SK-N-SH (cell line): Measurements from ENCODE around the gene MEIS2. TPM values are rescaled to one million over a fixed set of nuclear protein-coding genes. Genes with fewer than 3 reads are reported as not detected.

Experiments
- CTCF ChIA-PET: fragments of 300-600, 350-600 bp; formaldehyde crosslinking; extraction: SDS; loops from one replicate; lab custom pipeline; 2021; lab: Yijun Ruan, JAX
- POLR2A ChIA-PET: fragments of 350-600 bp; sonication (Branson Sonifier 250); formaldehyde crosslinking; extraction: SDS; loops from one replicate; lab custom pipeline; 2020; ENCODE audit warnings: antibody characterized with exemption, inconsistent platforms; lab: Yijun Ruan, JAX
- DNase-seq: peaks from one replicate; pipeline ENCODE4 v3.0.0; 2012
- H2AFZ ChIP-seq: fragments of 200-600 bp; sonication (generic); 2 replicates; pipeline ENCODE4 v1.8.1; 2016; ENCODE audit warnings: antibody characterized with exemption, mild to moderate bottlenecking, low read depth
- H3F3A ChIP-seq: fragments of 200-600 bp; sonication (generic); replicated peaks from 2 replicates; pipeline ENCODE3; 2016; ENCODE audit warnings: antibody characterized with exemption, mild to moderate bottlenecking; ENCODE audit not compliant: insufficient read depth
- H3K27ac ChIP-seq, 2 experiments: fragments of 200-500 bp in 1 of 2; fragments of 200-600 bp in 1 of 2; sonication (Bioruptor generic) in 1 of 2; sonication (generic), shearing (Covaris generic) in 1 of 2; 2 replicates each; pipeline versions ENCODE4 v1.5.1 to v1.6.1; 2014 to 2016; ENCODE audit warnings: low read depth in 2 of 2, inconsistent platforms in 1 of 2, low read length in 1 of 2, mild to moderate bottlenecking in 1 of 2, mixed read lengths in 1 of 2
- H3K27me3 ChIP-seq: fragments of 200-600 bp; sonication (generic), shearing (Covaris generic); 2 replicates; pipeline ENCODE4 v1.6.1; 2016; ENCODE audit warnings: mixed run types; ENCODE audit not compliant: insufficient read depth
- H3K36me3 ChIP-seq, 2 experiments: fragments of 200-500 bp in 1 of 2; fragments of 200-600 bp in 1 of 2; sonication (Bioruptor generic) in 1 of 2; sonication (generic) in 1 of 2; replicated peaks in 1 of 2; 2 replicates each; pipeline versions ENCODE3 to v1.5.1; 2014 to 2016; ENCODE audit warnings: low read length in 1 of 2, mild to moderate bottlenecking in 1 of 2; ENCODE audit not compliant: insufficient read depth in 2 of 2, control insufficient read depth in 1 of 2
- H3K4me1 ChIP-seq, 2 experiments: fragments of 200-500 bp in 1 of 2; fragments of 200-600 bp in 1 of 2; sonication (Bioruptor generic) in 1 of 2; sonication (generic), shearing (Covaris generic) in 1 of 2; 2 replicates each; pipeline versions ENCODE4 v1.5.1 to v1.6.1; 2014 to 2016; ENCODE audit warnings: low read depth in 1 of 2, low read length in 1 of 2, mixed run types in 1 of 2; ENCODE audit not compliant: insufficient read depth in 2 of 2, control insufficient read depth in 1 of 2
- H3K4me2 ChIP-seq: fragments of 200-600 bp; sonication (generic), shearing (Covaris generic); 2 replicates; pipeline ENCODE4 v1.6.1; 2017; ENCODE audit warnings: mixed run types
- H3K4me3 ChIP-seq, 2 experiments: fragments of 200-500 bp in 1 of 2; fragments of 200-600 bp in 1 of 2; sonication (Bioruptor generic) in 1 of 2; sonication (generic), shearing (Covaris generic) in 1 of 2; 2 replicates each; pipeline versions ENCODE4 v1.5.1 to v1.8.1; 2014 to 2016; ENCODE audit warnings: low read depth in 2 of 2, inconsistent platforms in 1 of 2, low read length in 1 of 2, mild to moderate bottlenecking in 1 of 2, mixed read lengths in 1 of 2, moderate library complexity in 1 of 2
- H3K79me2 ChIP-seq: fragments of 200-600 bp; sonication (generic); 2 replicates; pipeline ENCODE4 v1.8.1; 2017; ENCODE audit warnings: mild to moderate bottlenecking; ENCODE audit not compliant: insufficient read depth
- H3K9ac ChIP-seq: fragments of 200-600 bp; sonication (generic); 2 replicates; pipeline ENCODE4 v1.6.1; 2017; ENCODE audit warnings: mixed run types
- H3K9me2 ChIP-seq: fragments of 200-600 bp; sonication (generic); 2 replicates; pipeline ENCODE4 v1.6.1; 2017; ENCODE audit warnings: mixed run types
- H3K9me3 ChIP-seq: fragments of 200-600 bp; sonication (generic); 2 replicates; pipeline ENCODE4 v1.6.1; 2017; ENCODE audit warnings: mixed run types, mild to moderate bottlenecking, moderate library complexity
- H4K20me1 ChIP-seq: fragments of 200-600 bp; sonication (generic); 2 replicates; pipeline ENCODE4 v1.6.1; 2017; ENCODE audit warnings: mild to moderate bottlenecking, mixed run types; ENCODE audit not compliant: insufficient read depth
- ELF1 ChIP-seq: IDR thresholded peaks from 2 replicates; pipeline ENCODE4 v1.4.0; 2012
- EP300 ChIP-seq, 2 experiments: IDR thresholded peaks; 2 replicates each; pipeline versions ENCODE4 v1.4.0 to v1.6.1; 2012; ENCODE audit warnings: borderline replicate concordance in 1 of 2, low read depth in 1 of 2, low read length in 1 of 2
- EZH2phosphoT487 ChIP-seq: fragments of 200-600 bp; sonication (generic); IDR thresholded peaks from 2 replicates; pipeline ENCODE4 v1.6.1; 2017; ENCODE audit warnings: low read depth, mixed run types, mild to moderate bottlenecking, antibody characterized with exemption, moderate library complexity, borderline replicate concordance
- FOSL2 ChIP-seq: IDR thresholded peaks from 2 replicates; pipeline ENCODE4 v1.4.0; 2012; ENCODE audit warnings: low read depth, mild to moderate bottlenecking, moderate library complexity, borderline replicate concordance
- FOXJ3 ChIP-seq: sonication (generic); formaldehyde crosslinking; IDR thresholded peaks from 2 replicates; pipeline ENCODE4 v1.5.1; 2020; ENCODE audit warnings: mild to moderate bottlenecking, missing genetic modification reagents
- JUND ChIP-seq: IDR thresholded peaks from 2 replicates; pipeline ENCODE4 v1.4.0; 2012
- MAX ChIP-seq: IDR thresholded peaks from 2 replicates; pipeline ENCODE4 v1.4.0; 2012; ENCODE audit warnings: low read depth
- MEF2A ChIP-seq: IDR thresholded peaks from 2 replicates; pipeline ENCODE4 v1.4.0; 2012; ENCODE audit warnings: low read depth, borderline replicate concordance
- NRF1 ChIP-seq: IDR thresholded peaks from 2 replicates; pipeline ENCODE4 v1.6.1; 2012; ENCODE audit warnings: low read depth, mild to moderate bottlenecking, low read length
- PBX3 ChIP-seq: IDR thresholded peaks from 2 replicates; pipeline ENCODE4; 2012
- RAD21 ChIP-seq: IDR thresholded peaks from 2 replicates; pipeline ENCODE4 v1.6.1; 2012; ENCODE audit warnings: mild to moderate bottlenecking, low read length
- RCOR1 ChIP-seq: fragments of 150-350 bp; IDR thresholded peaks from 2 replicates; pipeline ENCODE4 v1.6.1; 2017; ENCODE audit warnings: antibody characterized with exemption, low read length
- REST ChIP-seq: IDR thresholded peaks from 2 replicates; pipeline ENCODE4 v1.6.1; 2012; ENCODE audit warnings: mild to moderate bottlenecking, low read depth, low read length, moderate library complexity
- RFX5 ChIP-seq: IDR thresholded peaks from 2 replicates; pipeline ENCODE4 v1.6.1; 2012; ENCODE audit warnings: mild to moderate bottlenecking, improper control_type of control experiment, low read length
- SIN3A ChIP-seq: IDR thresholded peaks from 2 replicates; pipeline ENCODE4 v1.6.1; 2012; ENCODE audit warnings: low read depth, mild to moderate bottlenecking, low read length, moderate library complexity, borderline replicate concordance
- TCF12 ChIP-seq: IDR thresholded peaks from 2 replicates; pipeline ENCODE4 v1.4.0; 2012
- whole genome bisulfite sequencing: methylation state at CpG from one replicate; pipeline ENCODE4 v1.1.6; 2017; ENCODE audit warnings: low lambda C conversion rate; 5-methylcytosine and 5-hydroxymethylcytosine counted together
- polyA plus RNA-seq, 3 experiments: library from polyadenylated mRNA; depleted of rRNA; stranded (reverse); fragments of >200 nt; gene quantifications; 2 replicates each; pipeline ENCODE4 v1.2.3, GENCODE V29; 2012

Gene MEIS2
- polyA plus RNA-seq, 1 of the 3 experiments (the other 2 are of a cell fraction) = 146 TPM

- H3K9ac ChIP-seq = no peak overlapping the region
- 93% methylated on average over 5 of the region's 5 CpGs for WGBS
- no peak overlapping the region for H3K4me3 ChIP-seq
- H3F3A ChIP-seq = peaks cover 15% of the 10 kb centered on the region
- DNase-seq = no peak
- ChIA-PET CTCF (interaction anchor here (0.6 to 1.2 kb wide), 2 partner anchors 38 to 544 kb away, joined by 3 read pairs; no protein-coding TSS in a partner anchor), POLR2A (interaction anchor here (0.5 kb wide), 1 partner anchor 43 kb away, joined by 3 read pairs; no protein-coding TSS in a partner anchor)
- peaks cover 79 to 92% of the 10 kb centered on the region in 2 experiments for H3K36me3 ChIP-seq
- peaks cover 96% of the 10 kb centered on the region for H3K79me2 ChIP-seq
- H3K4me1 ChIP-seq = peaks cover 5 to 32% of the 10 kb centered on the region in 2 experiments; a peak in 3 of 4 replicates
- H3K9me3 ChIP-seq = no peaks in the 10 kb centered on the region; the same call in 1 of the 2 replicates
- peaks cover 51% of the 10 kb centered on the region for H4K20me1 ChIP-seq
- H2AFZ ChIP-seq = no peak overlapping the region
- no peak for TF ChIP-seq EZH2phosphoT487
- no peak for TF ChIP-seq RAD21
- TF ChIP-seq FOSL2 = no peak
- no peak for TF ChIP-seq RFX5
- no peak for TF ChIP-seq JUND
- TF ChIP-seq EP300 (IDR thresholded peaks at IDR 0.05; ENCODE audit: borderline replicate concordance in 1 of 2, low read depth in 1 of 2, low read length in 1 of 2) = no peak
- TF ChIP-seq MEF2A = no peak
- TF ChIP-seq RCOR1 = no peak
- TF ChIP-seq TCF12 = no peak
- TF ChIP-seq REST = no peak
- TF ChIP-seq NRF1 = no peak
- TF ChIP-seq PBX3 = no peak
- no peak for TF ChIP-seq MAX
- no peak for TF ChIP-seq FOXJ3 (CRISPR knock-in tag)
- no peak for TF ChIP-seq ELF1
- TF ChIP-seq SIN3A = no peak
- no peaks in the 10 kb centered on the region for H3K9me2 ChIP-seq
- no peak overlapping the region for H3K4me2 ChIP-seq
- H3K27me3 ChIP-seq = no peaks in the 10 kb centered on the region
- H3K27ac ChIP-seq = peak overlapping the region in 1 of 2 experiments; percentile 1; a peak in 2 of 4 replicates
Measured at GRCh38 chr15:37044915-37045648, 55.3 kb downstream of the MEIS2 start.
